ENCODE results near the gene INPP4B.

Gene INPP4B

DNA sequence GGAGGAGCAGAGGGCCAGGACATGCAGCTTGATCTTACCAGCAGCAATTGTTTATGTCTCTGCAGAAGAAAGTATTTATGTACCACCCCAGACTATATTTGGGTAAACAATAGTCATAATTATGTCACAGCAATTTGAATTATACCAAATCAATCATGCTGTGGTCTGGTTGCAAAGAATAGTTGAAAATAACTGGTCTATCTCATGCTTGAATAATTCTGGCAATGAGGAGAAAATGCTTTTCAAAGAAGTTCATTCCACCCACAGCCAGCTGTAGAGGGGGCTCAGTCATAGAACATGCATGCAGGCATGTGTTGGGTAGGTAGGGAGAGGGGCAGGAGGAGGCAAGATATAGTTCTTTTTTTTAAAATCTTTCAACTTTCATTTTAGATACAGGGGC lies 810.5 kb downstream of the INPP4B start:
- DNase-seq, result no peak

- DNase-seq, result no peak
Measured at GRCh38 chr4:142034101-142034500, 812.0 kb downstream of the INPP4B start.

- DNase-seq, result no peak
Measured at GRCh38 chr4:142030010-142030409, 816.1 kb downstream of the INPP4B start.

DNA sequence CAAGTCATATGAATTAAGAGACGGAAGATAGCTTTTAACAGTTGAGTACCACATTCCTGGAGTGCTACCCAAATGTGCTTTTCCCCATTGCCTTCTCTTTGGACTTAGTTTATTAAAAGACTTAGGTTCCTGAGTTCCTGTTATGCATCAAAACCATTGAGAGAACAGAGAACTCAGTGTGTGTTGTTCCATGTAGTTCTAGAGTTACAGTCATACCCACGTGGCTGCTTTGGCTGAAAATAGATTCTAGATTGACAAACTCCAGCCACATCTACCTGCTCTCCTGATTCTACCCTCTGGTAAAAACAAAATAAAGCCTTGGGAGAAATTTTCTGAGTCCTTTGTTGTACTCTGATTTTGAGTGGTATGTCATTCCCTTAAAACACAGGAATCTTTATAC lies 824.3 kb downstream of the INPP4B start:
- DNase-seq, result no peak

DNA sequence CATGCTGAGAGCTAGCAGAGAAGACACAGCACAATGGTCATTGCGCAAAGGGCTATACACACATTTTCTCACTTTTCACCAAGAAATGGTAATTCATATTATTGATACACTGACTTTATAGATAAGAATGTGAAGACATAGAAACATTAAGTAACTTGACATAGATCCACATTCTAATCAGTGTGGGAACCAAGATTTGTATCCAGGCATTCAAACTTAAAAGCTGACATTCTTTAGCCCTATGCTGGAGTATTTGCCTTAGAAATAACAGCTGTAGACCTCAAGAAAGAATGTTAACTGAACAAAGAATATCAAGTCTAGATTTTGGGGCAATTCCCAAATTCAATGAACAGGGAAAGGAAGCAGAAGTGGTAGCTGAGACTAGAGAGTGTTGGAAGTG lies 824.9 kb downstream of the INPP4B start:
- no peak for DNase-seq

GRCh38 chr4:142016031-142016430 lies 830.1 kb downstream of the INPP4B start:
- DNase-seq, result no peak

GRCh38 chr4:142009751-142010150 lies 836.4 kb downstream of the INPP4B start:
- DNase-seq, result no peak

- DNase-seq, result no peak
Measured at GRCh38 chr4:142005519-142005918, 840.6 kb downstream of the INPP4B start.

- DNase-seq, result no peak
Measured at GRCh38 chr4:141999446-142000143, 846.5 kb downstream of the INPP4B start.

DNA sequence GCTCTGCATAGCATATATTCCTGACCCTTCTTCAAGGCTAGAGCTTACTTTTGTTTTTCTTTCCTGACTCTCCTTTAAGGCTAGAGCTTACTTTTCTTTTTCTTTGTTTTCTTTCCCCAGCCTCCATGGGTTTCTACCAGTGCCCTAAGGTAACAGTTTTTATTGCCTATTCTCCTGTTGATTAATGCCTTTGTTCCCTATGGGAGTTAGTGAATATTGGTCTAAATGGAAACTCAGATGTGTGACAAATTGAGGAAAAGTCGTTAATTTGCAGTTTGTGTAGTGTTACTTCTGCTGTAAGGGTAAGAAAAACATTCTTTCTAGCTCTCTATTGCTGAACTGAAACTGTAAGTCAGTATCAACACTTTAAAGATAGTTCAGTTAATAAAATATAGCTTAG lies 851.0 kb downstream of the INPP4B start:
- no peak for DNase-seq

DNA sequence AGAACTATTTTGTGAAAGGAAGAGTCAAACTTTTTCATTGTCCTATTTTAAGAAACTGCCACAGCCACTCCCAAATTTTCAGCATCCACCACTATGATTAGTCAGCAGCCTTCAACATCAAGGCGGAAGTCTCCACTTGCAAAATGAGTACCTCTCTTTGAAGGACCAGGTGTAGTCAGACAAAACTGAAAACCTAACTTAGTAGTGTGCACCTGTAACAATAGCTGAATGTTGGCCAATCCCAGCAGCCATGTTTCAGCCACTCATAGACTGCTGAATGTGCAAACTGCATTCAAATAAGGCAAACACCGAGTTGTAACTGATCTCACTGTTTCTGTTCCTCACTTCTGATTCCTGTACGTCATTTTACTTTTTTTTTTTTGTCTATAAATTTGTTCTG lies 868.7 kb downstream of the INPP4B start:
- no peak for DNase-seq
